K562 treated with DMSO at 1 percent for 4 hours (cell line): ENCODE measurements around the gene DDR1. TPM values are rescaled to one million over a fixed set of nuclear protein-coding genes. Genes with fewer than 3 reads are reported as not detected.

Source experiments
- total RNA-seq: library from RNA; unstranded; fragments of 300-600 nt; gene quantifications from 2 replicates; pipeline ENCODE4 v1.2.3, GENCODE V29; 2022; ENCODE audit not compliant: insufficient read depth

The DDR1 gene
- 41.3 and 61.1 TPM in 2 replicates for total RNA-seq

GRCh38 chr6:30883685-30884520, at the start of gene DDR1:
TSS of gene DDR1 (plus strand) at chr6:30884519. CDS start at chr6:30888730, 4,211 bp downstream.

GRCh38 chr6:30907758-30908591, 23.7 kb downstream of the DDR1 start, which contains the start of gene GTF2H4:
TSS of gene GTF2H4 (plus strand) at chr6:30908207.

DNA sequence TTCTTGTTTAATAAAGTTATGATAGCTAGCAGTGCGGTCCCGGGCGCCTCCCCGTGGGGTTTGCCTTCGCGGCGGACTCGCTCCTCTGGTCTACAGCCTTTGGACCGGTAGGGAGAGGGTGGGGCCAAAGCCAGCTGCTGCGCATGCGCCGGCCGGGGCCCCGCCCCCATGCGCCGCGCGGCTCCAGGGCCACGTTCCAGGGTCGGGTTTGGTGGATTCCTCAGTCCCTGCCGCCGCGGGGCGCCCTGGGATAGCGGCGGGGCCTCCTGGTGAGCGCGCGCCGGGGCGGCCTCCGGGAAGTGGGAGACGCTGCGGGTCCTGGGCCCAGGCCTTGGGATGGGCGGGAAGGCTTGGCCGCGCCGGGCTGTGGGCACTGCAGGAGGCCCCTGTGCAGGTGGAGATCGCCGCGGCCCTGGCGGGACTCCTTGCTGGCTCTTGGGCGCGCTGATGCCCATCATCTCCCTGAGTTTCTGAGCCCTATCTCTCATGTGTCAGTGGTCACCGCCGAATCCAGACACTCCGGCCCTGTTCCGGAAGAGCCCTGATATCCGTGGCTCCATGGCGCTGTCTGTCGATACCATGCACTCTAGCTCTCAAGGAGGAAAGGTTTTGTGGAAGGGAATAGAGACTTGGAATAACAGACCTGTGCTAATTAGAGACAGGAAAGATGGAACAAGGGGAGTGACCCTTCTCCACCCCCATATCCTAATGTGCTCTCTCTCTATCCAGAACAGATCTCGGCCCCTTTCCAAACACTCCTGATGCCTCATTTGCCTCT, 29.9 kb downstream of the DDR1 start, which contains the start of gene VARS2:
TSS of gene VARS2 (plus strand) at position 163 of the 778 bp plus-strand sequence. CDS start at position 762, 599 bp downstream.

GRCh38 chr6:30931969-30932645, 47.8 kb downstream of the DDR1 start, which contains the start of gene SFTA2:
TSS of gene SFTA2 (minus strand) at chr6:30932170. CDS start at chr6:30932096, 74 bp downstream.

DNA sequence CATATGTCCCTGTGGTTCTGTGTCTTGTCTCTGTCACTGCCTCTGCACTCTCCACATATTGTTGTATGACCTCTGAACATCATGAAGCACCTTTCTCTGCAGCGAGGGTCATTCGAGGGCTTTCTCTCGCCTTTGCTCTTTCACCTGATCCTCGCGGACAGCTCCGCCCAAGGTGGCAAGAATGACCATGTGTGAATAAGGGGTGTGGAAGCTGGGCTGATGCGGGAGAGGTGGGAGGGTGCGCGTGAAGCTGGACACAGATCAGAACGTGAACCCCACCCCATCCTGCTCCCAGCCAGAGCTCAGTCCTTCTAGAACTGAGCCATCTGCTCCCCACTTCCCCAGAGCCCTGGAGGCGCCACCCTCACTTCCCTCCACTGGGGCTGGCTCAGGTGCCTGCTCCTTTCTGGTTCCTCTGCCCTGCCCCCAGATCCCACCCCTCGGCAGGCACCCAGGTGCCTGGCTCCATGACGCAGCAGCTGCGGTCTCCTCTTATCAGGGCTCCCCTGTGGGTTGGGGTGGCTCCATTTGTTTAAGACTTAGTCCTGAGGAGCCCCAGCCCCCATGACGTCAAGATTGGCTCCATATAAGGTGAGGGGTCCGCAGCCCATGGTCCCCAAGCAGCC, 56.2 kb downstream of the DDR1 start, which contains the start of gene MUCL3:
TSS of gene MUCL3 (plus strand) at position 613 of the 626 bp plus-strand sequence. CDS start 27 bp downstream, outside the sequence.

Other genes starting within 250 kb of the DDR1 start
- gene C6orf136, start 237.4 kb upstream of the DDR1 start, total RNA-seq: 25.0 and 26.8 TPM in 2 replicates
- 46.5 and 54.7 TPM in 2 replicates for gene DHX16, start 211.5 kb upstream of the DDR1 start, total RNA-seq
- gene PPP1R18, start 197.9 kb upstream of the DDR1 start, total RNA-seq: 80.7 and 94.0 TPM in 2 replicates
- 23.6 and 32.0 TPM in 2 replicates for gene NRM, start 193.5 kb upstream of the DDR1 start, total RNA-seq
- 57.9 and 63.3 TPM in 2 replicates for gene MDC1, start 167.2 kb upstream of the DDR1 start, total RNA-seq
- gene TUBB, start 164.2 kb upstream of the DDR1 start, total RNA-seq: 1,432 and 1,624 TPM in 2 replicates
- gene FLOT1, start 141.8 kb upstream of the DDR1 start, total RNA-seq: 294 and 327 TPM in 2 replicates
- 45.5 and 66.2 TPM in 2 replicates for gene IER3, start 140.0 kb upstream of the DDR1 start, total RNA-seq
- gene GTF2H4, start 23.7 kb downstream of the DDR1 start, total RNA-seq: 32.4 and 40.6 TPM in 2 replicates
- gene VARS2, start 29.7 kb downstream of the DDR1 start, total RNA-seq: 43.6 and 50.5 TPM in 2 replicates
- gene SFTA2, start 47.7 kb downstream of the DDR1 start, total RNA-seq: not detected in 2 replicates
- gene MUCL3, start 56.5 kb downstream of the DDR1 start, total RNA-seq: not detected in 2 replicates
- not detected in 2 replicates for gene MUC21, start 99.2 kb downstream of the DDR1 start, total RNA-seq
- not detected in 2 replicates for gene MUC22, start 126.0 kb downstream of the DDR1 start, total RNA-seq
- not detected in 2 replicates for gene C6orf15, start 228.1 kb downstream of the DDR1 start, total RNA-seq
- not detected in 2 replicates for gene PSORS1C1, start 230.3 kb downstream of the DDR1 start, total RNA-seq
- gene CDSN, start 235.9 kb downstream of the DDR1 start, total RNA-seq: not detected in 2 replicates